HTERT RPE-1 (cell line): Measurements from ENCODE around the gene WNT2.
"Not testable (repeated sequence)": the region's sequence is repeated elsewhere in the genome, so short reads cannot be mapped to it uniquely, and the experiment has no call there.

Experiments
- in situ Hi-C: fragments of 300-500 bp; cut with MboI; formaldehyde crosslinking; loops from 4 replicates; pipeline ENCODE4 v1.14.3; 2020; ENCODE audit warnings: low sequenced_read_pairs

Gene WNT2

DNA sequence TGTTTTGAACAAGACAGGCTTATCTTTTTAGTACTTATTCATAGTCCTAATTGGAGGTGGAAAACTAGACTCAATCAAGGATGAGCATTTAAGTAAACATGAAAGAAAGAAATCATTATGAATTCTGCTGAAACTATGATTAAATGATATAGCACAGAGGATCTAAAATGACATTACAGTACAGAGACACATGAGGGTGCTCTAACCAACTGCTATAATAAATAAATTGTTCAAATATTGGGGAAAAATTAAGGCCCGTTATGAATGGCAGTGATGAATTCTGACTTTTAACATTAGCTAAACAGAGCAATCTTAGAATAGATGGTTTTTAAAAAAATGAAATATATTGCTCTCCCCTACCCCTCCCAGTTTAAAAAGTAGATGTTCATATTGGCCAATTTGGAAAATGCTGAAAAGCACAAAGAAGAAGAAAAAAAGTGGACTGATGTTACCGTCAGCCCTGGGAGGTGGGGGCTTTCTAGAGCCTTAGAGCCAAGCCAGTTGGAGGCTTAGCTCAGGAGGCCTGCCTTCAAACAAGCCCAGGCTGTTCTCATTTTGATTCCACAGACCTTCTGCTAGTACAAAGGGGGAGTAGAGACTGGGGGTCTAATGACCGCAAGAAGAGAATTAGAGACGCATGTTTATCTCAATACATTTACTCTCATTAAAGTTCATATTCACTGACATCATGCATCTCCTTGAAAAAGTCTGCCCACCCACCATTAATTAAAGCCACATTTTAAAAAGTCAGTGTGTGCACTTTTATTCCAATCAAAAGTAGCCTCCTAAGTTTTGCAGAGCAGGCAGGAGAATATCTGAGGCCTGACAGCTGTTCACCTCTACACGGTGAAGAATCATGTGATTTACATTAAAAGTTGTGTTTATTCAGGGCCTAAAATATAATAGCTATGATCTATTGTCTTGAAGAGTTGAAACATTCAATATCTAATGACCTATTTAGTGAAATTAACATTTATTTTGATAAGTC is 10.0 kb downstream of the WNT2 start:
- in situ Hi-C loops: no loop called here

DNA sequence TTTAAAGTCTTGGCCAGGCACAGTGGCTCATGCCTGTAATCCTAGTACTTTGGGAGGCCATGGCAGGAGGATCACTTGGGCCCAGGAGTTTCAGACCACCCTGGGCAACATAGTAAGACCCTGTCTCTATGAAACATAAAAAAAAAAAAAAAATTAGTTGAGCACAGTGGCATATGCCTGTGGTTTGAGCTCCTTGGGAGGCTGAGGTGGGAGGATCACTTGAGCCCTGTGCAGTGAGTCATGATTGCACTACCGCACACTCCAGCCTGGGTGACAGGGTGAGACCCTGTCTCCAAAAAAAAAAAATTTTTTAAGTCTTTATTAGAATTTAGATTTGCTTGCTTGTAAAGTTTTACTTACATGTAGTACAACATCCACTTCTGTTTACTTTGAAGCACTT is 14.0 kb downstream of the WNT2 start:
- in situ Hi-C loops: no loop called here

DNA sequence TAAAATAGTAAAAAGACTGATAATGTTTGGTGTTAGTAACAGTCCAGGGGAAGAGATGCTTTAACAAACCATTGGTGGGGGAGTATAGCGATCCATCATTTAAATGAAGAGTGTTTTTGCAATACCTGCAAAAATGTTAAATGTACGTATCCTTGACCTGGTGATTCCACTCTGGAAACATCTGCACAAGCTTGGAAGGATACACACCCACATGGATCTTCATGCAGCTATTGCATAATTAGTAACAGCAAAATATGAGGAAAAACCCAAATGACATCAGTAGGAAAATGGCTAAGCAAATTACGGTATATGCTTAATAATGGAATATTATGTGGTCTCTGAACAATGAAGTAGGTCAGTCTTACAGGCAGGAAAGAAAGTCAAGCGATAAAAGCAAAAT is 20.5 kb downstream of the WNT2 start:
- in situ Hi-C loops: no loop called here

DNA sequence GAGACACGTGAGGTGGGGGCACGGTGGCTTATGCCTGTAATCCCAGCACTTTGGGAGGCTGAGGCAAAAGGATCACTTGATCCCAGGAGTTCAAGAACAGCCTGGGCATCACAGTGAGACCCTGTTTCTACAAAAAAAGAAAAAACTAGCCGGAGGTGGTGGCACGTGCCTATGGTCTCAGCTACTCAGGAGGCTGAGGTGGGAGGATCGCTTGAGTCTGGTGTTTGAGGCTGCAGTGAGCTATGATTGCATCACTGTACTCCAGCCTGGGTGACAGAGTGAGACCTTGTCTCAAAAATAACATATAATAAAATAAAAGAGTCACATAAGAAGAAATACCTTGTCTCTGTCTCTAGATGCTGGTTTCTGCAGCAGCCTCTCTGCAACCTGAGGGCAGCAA is 22.4 kb downstream of the WNT2 start:
- in situ Hi-C loops: not testable (repeated sequence)

DNA sequence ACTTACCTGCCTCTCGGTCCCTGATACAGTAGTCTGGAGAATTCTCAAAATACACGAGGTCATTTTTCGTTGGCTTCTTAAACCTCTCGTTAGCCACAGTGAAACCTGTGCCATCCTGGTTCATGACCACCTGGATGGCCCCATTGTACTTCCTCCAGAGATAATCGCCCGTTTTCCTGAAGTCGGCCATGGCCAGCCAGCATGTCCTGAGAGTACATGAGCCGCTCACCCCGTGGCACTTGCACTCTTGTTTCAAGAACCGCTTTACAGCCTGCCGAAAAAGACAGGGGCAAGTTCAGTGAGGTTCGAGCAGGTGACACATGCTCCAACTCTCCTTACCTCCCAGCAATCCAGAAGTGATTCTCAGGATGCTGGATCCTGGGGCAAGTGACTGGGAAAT is 25.3 kb downstream of the WNT2 start:
- in situ Hi-C loops: no loop called here

DNA sequence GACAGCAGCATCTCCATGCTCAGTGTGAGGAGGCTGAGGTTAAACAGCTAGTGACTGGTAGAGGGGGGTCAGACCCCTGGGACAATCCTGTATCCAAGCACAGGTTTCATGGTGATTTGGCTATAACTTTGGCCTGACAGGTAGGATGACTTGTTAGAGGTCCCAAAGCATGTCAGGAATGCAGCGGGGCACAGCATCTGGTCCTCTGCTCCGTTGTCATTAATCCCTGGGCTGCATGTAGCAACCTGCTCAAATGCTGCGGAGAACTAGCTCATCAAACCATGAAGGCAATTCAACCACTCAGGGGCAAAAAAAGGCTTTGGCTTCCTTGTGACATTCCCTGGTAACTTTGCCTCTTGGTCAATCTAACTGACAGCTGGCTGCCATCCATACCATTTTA is 26.8 kb downstream of the WNT2 start:
- in situ Hi-C loops: no loop called here

DNA sequence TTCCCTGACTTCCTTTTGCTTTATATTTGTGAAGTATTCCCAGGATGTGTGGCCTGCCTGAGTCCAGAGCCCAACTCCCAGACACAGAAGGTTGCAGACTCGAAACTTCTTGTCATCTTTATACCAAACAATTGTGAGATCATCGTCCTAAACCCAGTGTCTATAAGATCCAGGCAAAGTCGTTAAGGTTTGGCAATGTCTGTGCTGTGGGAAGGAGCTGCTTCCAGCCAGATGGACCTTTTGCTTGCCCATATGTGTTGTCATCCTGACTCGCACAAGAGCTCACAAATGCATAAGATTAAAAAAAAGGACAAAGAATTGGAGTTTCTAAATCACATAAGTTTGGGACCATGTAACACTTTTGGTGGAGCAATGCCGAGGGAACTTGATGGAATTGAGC is 37.0 kb downstream of the WNT2 start:
- in situ Hi-C loops: no loop called here

DNA sequence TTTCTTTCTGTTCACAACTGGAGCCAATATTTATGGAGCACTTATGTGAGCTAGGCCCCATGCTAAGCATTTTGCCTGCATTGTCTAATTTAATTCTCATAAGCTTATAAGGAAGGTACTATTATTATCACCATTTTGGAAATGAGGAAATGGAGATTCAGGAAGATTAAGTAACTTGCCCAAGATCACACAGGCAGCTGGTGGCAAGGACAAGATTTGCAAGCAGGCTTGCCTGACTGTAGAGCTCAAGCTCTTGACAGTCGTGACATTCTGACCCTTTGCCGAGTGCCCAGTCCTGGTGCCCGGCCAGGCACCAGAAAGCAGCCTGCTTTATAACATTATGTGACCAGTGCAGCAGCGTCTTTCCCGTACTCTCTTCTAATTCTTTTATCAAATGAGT is 38.2 kb downstream of the WNT2 start:
- in situ Hi-C loops: no loop called here

DNA sequence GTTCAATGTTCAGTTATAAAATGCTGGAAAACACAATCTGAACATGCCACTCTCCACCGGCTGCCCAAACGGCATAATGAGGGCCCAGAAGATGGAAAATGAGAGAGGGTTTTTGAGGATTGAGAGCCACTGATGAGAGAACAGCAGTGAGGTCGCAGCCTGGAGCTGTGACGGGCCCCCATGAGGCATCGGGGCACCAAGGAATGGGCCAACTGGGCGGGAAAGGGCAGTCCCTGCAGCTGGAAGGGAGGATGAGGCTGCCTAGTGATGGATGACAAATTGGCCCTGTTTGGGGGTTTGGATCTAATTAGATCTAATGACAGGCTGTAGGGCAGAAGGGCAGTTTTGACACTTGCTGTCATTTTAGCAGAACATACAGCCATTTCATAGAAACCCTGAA is 39.1 kb downstream of the WNT2 start:
- in situ Hi-C loops: no loop called here

DNA sequence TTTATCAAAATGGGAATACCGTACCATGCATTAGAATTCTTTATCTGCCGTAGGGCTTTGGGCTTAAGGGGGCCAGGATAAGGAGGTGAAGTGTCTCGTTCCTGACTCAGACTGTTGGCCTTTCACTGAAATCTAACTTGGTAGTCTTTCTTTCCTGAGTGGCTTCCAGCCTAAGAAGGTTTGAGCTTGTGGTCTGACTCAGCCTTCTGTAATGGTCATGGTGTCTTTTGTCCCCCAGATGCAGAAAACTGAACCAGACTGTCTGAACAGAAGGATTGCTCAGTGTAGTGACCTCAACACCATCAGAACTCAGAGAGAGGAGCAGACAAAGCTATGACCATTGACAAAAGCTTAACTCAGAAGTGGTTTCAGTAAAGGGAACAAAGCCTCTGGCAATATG is 39.5 kb downstream of the WNT2 start:
- in situ Hi-C loops: no loop called here

DNA sequence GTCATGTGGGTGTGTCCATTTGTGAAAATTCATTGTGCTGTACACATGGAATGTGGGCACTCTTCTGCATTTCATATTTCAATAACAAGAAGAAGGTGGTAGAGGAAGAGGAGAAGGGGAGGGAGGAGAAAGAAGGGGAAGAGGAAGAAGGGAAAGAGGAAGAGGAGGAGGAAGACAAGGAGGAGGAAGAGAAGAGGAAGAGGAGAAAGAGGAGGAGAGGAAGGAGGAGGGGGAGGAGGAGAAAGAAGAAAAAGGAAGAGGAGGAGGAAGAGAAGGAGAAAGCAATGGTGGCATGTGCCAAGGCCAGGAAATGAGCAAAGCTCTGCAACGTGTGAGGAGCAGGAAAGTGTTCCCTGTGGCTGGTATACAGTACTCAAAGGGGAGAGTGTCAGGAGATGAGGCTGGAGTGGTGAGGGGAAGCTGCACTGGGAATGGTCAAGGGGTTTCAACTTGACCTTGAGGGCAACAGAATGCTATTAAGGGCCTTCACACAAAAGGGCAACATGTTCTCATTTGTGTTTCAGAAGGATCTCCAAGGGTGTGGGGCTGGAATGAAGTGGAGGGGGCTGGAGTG is 40.5 kb downstream of the WNT2 start:
- in situ Hi-C loops: no loop called here

DNA sequence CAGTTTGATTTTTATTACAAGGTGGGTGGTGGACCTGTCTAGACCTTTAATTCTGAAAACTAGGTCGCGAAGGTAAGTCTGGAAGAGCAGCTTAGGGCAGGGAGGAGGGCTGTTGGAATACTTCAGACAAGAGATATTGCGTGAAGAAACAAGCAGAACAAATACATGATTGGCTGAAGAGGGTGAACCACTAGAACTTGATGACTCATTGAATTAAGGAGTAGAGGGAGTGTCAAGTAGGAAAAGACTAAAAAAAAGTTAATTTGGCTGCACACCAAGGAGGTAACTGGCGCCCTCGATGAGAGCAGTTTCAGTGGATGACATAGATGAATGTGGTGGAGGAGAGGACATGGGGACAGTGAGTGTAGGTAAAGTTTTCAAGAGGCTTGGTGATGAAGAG is 41.3 kb downstream of the WNT2 start:
- in situ Hi-C loops: no loop called here

DNA sequence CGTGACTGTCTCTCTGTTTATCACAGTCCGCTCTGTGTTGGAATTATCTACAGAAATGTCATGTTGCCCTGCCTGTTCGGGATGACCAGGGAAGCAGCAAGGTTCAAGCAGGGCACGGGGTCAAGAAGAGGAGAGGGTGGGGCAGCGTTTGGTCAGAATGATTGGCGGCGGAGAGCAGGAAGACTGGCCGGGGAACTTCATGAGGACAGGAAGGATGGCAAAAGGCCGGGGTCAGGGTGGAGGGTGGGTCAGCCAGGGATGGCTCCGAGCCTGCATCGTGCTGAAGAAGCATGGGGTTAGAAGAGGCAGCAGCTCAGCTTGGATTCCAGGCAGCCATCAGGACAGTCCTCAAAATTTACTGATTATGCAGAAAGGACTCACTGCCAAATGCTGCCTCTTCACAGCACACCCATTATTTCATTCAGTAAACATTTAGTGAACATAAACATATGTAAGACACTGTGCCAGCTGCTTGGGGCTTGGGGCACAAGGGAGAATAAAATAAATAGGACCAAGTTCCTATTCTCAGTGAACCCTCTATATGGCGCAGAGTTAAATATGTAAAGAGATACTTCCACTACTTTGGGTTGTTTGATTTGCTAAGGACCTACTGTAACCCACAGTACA is 42.8 kb downstream of the WNT2 start:
- in situ Hi-C loops: no loop called here

DNA sequence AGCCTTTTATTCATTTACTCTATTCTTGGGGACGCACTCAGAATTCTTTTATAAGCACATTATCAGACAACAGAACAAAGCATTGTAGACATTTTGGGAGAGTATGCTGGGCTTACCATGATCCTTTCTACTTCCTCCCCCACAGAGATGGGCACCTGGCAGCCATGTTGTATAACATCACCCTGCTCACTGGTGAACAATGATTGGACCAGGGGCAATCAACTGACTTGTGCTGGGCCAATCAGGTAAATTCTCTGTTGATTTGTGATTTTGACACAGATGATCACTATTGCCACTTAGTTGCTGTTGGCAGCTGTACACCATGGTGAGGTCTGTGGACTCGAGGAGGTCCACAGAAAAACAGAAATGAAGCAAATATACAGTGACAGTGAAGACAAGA is 43.7 kb downstream of the WNT2 start:
- in situ Hi-C loops: no loop called here

DNA sequence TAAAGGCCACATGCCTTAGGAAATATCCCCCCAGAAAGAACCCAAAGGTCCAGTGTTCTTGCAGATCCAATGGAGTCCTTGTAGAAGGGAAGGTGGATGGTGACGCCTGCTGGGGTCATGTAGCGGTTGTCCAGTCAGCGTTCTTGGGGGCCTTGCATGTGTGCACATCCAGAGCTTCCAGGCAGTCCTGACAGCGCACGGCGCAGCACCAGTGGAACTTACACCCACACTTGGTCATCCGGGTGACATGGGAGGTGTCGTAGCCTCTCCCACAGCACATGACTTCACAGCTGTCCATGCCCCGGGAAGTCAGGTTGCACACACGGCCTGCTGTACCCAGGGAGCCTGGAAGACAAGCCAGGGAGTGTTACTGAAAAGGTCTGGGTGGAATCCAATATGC is 44.8 kb downstream of the WNT2 start:
- in situ Hi-C loops: no loop called here

DNA sequence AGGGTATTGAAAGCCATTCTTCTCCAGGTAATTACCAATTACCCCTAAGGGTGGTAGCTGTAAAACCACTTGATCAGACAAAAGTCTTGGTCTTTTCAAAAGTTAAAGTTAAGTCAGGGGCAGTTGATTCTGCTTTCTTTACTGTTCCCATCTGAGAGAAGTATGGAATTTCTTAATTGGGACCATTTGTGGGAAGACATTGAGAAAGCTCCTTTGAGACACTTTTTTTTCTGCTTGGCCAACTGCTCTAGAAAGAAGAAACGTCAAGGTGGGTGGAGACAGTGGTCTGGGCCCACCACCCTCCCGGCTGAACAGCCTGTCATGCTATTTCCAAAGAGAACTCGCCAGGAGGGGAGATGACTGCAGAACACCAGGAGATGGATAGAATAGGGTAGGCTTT is 45.3 kb downstream of the WNT2 start:
- in situ Hi-C loops: no loop called here

DNA sequence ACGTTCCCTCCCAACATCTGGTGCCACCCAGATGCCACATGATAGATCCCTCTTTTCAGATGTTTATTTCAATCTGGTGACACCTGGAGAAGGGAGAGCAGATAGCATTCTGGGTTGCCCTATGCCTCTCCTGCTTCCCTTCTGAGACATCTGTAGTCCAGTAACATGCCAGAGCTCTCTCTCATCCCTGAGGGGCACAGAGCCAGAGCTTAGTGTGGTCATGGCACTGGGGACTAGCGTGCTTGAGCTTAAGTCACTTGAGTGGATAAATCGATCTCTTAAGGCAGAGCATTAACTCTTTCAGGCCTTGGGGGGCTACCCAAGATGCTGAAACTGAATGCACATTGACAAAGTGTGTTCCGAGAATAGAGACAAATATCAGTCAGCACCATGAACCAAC is 47.9 kb downstream of the WNT2 start:
- in situ Hi-C loops: no loop called here

DNA sequence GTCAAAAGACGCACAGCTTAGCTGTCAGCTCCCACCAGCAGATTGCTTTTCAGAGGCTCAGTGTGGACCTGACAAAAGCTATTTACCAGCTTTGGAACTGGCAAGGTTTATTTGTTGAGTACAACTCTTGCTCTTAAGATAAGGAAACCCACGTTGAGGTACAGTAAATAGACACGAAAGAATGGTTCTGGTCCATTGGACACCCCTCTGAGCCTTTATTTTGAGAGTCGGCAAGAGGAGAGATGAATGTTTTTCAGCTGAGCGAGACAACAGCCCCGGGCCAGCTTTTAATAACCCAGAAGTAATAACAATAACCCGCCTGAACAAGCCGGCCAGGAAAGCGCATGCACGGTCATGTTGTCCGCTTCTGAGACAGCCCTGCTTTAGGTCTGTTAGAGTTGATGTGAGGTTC is 49.0 kb downstream of the WNT2 start:
- in situ Hi-C loops: no loop called here

DNA sequence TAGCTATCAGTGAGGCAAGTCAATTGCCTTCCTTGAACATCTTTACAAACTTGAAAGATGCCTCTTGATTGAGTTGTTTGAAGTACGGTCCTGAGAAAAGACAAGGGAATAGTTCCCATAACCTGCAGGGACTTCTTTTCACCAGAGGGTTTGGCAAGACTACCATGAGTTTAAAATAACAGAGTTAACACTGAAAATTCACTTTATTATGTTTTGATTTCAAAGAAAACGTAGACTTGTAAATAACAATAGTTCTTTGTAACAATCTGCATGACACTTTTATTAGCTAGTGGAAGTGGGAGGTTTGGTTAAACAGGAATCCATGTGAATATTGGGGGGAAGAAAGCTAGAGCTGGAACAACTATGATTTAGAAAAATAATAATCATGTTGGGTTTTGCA is 49.5 kb downstream of the WNT2 start:
- in situ Hi-C loops: no loop called here

DNA sequence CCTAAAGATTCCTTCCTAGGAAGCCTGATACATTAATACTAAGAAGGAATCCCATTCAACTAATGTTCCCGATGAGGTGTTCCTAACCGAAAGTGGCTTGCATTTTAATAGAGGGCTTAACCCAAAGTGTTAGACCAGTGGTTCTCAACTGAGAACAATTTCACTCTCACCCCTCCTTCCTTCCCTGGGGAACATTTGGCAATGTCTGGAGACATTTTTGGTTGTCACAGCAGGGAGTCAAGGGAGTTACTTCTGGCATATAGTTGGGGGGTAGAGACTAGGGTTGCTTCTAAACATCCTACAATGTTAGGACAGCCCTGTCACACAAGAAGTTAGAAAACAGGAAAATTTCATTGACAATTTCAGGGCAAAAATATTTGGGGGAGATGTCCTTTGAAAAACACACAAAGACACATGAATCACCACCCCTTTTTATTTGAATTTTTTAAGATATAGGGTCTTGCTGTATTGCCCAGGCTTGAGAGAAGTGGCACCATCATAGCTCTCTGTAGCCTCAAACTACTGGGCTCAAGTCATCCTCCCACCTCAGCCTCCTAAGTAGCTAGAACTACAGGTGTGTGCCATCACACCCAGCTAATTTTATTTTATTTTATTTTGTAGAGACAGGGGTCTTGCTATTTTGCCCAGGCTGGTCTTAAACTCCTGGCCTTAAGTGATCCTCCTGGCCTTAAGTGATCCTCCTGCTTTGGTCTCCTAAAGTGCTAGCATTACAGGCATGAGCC is 50.7 kb downstream of the WNT2 start:
- in situ Hi-C loops: no loop called here

DNA sequence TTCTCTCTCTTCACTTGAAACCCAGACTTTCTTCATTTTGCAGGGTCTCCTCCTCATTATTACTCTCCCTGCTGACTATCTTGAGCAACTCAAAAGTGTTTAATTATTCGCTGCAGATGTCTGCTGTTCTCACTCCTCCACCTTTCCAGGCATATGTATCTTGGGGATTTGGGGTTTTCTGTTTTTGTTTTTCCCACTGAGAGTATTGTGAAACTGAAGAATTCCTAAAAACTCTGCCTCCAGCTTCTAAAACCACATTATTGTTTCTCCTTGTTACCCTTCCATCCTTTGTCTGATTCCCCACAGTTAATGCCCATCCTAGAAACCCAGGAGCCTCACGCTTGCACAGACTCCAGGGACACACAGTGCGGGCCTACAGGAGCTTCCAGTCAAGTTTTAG is 51.3 kb downstream of the WNT2 start:
- in situ Hi-C loops: no loop called here
